NCI-H128 (cell line): ENCODE data around the gene ANKRD12.
"Not testable (repeated sequence)": the region's sequence is repeated elsewhere in the genome, so short reads cannot be mapped to it uniquely, and the experiment has no call there.

ENCODE experiments used
- DNase-seq: peaks from one replicate; lab custom pipeline; 2025; ENCODE audit not compliant: unreplicated experiment; lab: John Stamatoyannopoulos, UW

ANKRD12 gene

DNA sequence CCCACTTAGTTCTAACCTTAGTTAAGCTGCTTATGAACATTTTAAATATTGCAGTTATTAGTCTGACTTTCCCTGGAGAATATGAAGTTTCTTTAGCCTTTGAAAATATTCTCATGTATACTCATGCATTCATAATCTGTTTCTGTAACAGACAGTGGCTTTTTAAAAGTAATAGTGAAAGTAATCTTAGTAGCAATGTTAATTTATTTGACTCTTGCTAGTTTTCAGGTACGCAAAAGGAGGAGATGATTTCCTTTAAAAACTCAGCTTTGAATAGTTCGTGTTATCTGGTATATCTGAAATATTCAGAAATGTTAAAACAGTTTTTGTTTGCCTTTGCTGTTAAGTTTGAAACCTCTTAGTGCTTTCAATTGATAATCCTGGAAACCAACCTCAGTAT, 3.8 kb downstream of the ANKRD12 start:
- DNase-seq = no peak

DNA sequence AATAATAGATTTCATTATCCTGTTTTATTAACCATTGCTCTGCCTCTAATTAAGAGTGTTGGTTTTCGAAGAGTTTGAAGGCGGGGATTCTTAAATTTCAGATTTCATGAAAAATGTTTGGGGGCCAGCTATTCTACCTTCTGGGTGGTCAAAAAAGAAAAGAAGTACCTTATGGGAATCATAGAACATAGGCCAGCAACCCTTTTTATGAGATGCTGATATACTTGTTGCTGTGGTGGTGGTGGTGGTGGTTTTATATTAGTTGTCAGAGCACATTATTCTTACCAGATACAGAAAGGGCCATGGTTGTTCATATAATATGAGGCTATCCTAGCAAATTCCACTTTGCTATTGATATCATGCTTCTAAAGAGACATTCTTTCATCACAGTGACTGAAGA, 4.4 kb downstream of the ANKRD12 start:
- no peak for DNase-seq

DNA sequence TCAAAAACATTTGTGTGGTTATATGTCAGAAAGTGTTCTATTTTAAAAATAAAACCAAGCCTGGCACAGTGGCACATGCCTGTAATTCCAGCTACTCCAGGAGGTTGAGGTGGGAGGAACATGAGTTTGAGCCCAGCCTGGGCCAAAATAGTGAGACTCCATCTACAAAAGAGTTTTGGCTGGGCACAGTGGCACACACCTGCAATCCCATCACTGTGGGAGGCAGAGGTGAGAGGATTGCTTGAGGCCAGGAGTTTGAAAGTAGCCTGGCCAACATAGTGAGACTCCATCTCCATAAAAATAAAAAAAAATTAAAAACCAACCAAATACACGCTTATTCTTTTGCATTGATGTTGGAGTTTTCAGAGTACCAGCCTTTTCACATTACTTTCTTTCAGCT, 9.6 kb downstream of the ANKRD12 start:
- no peak for DNase-seq

DNA sequence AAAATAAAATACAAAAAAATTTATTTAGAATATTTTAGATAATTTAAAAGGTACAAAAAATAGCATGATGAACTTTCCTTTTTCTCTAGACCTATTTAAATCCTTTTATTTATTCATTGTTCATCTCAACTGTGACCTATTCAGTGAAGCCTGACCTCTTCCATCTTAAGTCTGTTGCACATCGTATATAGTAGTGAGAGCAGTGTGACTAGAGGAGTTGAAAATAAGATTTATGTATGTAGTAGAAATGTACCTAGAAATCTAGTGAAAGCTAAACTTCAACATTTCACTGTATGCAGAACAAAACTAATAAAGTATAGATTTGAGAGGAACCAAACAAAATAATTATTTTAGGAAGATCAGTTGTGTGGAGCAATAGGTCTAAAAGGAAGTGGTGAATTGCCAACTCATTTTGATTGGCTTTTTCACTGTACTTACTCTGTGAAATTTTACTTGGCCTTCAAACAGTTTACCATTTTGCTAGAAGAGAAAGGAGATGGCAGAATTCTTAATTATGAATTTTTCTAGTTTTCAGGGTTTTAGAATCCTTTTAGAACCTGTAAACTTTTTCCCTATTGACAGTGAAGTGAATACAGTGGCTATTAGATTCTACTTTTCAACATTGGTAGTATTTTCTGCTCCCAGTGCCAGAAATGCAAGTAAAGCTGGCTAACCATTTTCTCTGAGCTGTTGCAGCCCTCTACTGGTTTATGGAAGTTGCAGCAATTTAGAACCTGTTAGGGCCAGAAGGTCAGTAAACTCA, 11.0 kb downstream of the ANKRD12 start:
- no peak for DNase-seq

DNA sequence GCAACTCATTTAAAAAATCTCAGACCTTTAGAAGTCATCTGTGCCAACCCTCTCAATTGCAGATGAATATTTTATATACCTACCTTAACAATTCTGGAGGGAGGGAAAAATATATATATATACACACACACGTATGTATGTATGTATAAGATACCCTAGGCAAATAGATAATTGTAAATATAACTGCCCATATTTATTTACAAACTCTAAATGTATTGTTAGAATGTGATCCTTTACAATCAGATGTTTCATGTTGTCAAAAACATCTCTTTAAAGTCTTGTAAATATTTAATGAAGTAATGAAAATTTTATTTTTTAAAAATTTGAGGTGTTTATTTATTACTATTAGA, 11.6 kb downstream of the ANKRD12 start:
- no peak for DNase-seq

DNA sequence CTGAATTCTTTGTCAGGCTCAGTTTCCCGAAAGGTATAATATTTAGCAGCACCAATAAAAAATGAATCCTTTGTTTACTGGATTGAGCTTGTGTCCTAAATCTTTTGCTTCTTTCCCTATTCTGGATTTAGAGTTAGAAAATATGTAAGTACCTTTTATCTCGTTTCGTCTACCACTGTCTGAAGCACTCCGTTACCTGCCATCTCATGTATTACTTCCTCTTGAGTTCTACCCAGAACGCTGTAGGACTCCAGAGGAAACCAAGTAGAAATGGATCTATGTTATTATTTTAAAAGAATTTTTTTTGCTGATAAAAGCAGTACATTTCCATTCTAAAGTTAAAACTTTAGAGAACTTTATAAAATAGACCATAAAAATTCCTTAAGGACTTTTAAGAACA, 13.5 kb downstream of the ANKRD12 start:
- no peak for DNase-seq

DNA sequence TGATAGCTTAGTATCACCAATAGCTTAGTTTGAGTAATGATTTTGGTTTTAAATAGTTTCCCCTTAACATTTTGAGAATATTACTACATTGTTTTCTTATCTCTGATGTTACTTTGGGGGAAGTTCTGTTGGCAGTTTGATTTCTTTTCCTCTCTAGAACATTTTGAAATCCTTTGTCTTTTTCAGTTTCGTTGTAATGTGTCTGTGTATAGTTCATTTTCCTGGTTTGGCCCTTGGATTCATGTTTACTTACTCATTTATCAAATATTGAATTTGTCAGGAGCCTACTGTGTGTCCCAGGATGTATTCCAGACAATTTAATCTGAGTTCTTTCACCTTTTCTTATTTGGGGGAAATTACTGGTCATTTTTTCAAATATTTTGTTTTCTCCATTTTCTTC, 16.7 kb downstream of the ANKRD12 start:
- DNase-seq = no peak

DNA sequence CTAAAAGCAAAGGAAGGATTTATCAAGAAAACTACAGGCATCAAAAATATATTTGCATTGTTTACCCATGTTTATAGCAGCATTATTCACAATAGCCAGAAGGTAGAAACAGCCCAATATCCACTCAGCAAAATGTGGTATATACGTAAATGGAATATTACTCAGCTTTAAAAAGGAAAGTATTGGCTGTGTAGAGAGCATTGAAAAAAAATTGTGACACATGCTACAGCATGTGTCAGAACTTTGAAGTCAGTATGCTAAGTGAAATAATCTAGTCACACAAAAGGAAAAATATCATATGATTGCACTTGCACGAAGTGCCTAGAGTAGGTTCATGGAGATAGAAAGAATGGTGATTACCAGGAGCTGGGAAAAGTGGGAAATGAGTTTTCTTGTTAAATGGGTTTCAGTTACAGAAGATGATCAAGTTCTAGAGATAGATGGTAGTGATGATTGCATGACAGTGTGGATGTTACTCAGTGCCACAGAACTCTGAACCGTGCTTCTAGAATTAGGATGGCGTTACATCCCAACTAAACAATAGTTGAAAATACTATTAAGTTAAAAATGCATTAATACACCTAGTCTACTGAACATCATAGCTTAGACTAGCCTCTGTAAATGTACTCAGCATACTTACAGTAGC, 20.1 kb downstream of the ANKRD12 start:
- DNase-seq = no peak

DNA sequence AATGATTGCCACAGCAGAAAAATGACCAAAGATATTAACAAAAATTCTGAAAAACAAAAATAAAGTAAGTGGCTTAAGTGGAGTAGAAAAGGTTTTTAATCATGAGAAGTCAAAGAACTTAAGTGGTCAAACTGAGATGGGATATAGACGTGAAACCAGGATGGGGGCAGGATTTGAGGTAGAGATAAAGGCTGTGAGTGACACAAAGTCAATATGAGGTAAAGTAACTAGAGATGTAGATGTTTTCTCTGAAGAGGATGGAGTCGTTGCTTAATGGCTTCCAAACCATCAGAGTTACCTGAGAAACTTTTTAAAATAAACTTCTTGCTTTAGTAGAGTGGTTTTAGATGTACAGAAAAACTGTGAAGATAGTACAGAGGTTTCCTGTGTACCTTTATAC, 21.2 kb downstream of the ANKRD12 start:
- no peak for DNase-seq

DNA sequence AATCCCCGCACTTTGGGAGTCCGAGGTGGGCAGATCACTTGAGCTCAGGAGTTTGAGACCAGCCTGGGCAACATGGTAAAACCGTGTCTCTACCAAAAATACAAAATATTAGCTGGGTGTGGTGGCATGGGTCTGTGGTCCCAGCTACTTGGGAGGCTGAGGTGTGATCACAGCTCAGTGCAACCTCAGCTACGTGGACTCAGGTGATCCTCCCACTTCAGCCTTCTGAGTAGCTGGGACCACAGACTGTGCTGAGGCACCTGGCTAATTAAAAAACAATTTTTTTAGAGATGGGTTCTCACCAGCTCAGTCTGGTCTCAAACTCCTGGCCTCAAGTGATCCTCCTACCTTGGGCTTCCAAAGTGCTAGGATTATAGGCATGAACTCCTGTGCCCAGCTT, 23.4 kb downstream of the ANKRD12 start:
- no peak for DNase-seq

DNA sequence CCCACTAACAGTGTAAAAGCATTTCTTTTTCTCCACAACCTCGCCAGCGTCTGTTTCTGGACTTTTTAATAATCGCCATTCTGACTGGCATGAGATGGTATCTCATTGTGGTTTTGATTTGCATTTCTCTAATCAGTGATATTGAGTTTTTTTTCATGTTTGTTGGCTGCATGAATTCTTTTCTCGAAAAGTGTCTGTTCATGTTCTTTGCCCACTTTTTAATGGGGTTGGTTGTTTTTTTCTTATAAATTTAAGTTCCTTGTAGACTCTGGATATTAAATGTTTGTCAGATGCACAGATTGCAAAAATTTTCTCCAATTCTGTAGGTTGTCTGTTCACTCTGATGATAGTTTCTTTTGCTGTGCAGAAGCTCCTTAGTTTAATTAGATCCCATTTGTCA, 26.1 kb downstream of the ANKRD12 start:
- not testable (repeated sequence) for DNase-seq

DNA sequence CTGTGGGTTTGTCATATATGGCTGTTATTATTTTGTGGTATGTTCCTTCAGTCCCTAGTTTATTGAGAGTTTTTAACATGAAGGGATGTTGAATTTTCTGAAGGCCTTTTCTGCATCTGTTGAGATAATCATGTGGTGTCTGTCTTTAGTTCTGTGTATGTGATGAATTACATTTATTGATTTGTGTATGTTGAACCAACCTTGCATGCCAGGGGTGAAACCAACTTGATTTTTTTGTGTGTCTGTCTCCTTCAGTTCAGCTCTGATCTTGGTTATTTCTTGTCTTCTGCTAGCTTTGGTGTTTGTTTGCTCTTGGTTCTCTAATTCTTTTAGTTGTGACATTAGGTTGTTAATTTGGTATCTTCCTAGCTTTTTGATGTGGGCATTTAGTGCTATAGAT, 27.6 kb downstream of the ANKRD12 start:
- not testable (repeated sequence) for DNase-seq

DNA sequence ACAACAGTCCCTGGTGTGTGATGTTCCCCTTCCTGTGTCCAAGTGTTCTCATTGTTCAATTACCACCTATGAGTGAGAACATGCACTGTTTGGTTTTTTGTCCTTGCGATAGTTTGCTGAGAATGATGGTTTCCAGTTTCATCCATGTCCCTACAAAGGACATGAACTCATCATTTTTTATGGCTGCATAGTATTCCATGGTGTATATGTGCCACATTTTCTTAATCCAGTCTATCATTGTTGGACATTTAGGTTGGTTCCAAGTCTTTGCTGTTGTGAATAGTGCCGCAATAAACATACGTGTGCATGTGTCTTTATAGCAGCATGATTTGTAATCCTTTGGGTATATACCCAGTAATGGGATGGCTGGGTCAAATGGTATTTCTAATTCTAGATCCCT, 29.3 kb downstream of the ANKRD12 start:
- not testable (repeated sequence) for DNase-seq

DNA sequence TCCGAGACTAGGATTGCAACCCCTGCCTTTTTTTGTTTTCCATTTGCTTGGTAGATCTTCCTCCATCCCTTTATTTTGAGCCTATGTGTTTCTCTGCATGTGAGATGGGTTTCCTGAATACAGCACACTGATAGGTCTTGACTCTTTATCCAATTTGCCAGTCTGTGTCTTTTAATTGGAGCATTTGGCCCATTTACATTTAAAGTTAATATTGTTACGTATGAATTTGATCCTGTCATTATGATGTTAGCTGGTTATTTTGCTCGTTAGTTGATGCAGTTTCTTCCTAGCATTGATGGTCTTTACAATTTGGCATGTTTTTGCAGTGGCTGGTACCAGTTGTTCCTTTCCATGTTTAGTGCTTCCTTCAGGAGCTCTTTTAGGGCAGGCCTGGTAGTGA, 32.9 kb downstream of the ANKRD12 start:
- not testable (repeated sequence) for DNase-seq

DNA sequence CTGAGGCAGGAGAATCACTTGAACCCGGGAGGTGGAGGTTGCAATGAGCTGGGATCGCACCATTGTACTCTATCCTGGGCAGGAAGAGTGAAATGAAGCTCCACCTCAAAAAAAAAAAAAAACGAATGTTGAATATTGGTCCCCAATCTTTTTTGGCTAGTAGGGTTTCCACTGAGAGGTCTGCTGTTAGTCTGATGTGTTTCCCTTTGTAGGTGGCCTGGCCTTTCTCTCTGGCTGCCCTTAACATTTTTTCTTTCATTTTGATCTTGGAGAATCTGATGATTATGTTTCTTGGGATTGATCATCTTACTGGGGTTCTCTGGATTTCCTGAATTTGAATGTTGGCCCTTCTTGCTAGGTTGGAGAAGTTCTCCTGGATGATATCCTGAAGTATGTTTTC, 35.3 kb downstream of the ANKRD12 start:
- DNase-seq = not testable (repeated sequence)

DNA sequence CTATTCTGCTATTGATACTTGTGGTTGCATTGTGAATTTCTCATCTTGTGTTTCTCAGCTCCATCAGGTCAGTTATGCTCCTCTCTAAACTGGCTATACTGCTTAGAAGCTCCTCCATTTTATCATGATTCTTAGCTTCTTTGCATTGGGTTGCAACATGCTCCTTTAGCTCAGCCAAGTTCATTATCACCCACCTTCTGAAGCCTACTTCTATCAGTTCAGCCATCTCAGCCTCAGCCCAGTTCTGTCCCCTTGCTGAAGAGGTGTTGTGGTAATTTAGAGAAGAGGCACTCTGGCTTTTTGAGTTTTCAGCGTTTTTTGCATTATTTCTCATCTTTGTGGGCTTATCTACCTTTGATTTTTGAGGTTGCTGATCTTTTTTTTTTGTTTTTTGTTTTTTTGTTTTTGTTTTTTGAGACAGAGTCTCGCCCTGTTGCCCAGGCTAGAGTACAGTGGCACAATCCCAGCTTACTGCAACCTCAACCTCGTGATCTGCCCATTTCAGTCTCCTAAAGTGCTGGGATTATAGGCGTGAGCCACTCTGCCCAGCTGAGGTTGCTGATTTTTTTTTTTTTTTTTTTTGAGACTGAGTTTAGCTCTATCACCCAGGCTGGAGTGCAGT, 36.0 kb downstream of the ANKRD12 start:
- no peak for DNase-seq

DNA sequence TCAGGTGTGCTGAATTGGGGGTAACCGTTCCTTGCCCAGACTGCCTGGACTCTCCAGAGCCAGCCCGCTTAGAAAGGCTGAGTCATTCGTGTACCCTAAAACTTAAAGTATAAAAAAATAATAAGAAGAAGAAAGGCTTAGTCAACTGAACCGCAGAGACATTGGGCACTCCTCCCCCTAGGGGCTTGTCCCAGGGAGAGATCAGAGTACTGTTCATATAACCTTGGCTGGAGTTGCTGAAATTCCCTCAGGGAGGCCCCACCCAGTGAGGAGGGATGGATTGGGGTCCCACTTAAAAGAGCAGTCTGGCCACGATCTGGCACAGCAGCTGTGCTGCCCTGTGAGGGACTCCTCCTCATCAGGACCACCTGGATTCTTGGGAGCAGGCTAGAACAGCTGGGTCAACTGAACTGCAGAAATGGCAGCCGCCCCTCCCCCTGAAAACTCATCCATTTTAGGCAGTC, 37.2 kb downstream of the ANKRD12 start:
- no peak for DNase-seq

DNA sequence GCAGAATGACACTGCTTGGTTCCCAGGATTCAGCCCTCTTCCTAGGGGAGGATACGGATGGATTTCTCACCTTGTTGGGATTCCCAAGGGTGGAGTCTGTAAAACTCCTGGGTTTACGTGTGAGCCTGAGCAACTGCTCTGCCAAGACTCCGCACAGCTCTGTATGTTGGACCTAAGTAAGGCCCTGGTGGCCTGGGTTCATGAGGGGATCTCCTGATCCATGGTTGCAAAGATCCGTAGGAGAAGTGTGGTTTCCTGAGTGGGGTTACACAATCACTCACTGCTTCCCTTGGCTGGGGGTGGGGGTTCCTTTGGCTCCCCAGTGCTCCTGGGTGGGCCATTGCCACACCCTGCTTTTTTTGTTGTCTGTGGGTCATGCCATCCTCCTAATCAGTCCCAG, 37.7 kb downstream of the ANKRD12 start:
- DNase-seq = no peak

DNA sequence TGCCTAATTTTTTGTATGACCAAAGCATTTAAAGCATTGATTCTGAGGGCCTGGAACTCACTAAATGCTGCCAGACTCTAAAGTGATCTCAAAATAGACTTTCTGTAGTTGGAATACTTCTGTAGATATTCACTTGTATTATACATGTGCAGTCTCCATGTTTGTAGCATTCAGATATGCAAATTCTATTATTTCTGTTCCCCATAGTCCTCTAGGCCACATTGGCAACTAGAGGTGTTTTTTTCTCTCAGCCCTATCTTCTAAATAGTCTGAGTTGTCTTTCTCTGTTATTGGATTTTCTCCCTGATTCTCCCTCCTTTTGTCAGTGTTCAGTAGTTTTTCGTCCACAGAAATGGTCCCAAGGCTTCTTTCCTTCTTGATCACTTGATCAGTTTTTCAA, 38.5 kb downstream of the ANKRD12 start:
- DNase-seq = no peak

DNA sequence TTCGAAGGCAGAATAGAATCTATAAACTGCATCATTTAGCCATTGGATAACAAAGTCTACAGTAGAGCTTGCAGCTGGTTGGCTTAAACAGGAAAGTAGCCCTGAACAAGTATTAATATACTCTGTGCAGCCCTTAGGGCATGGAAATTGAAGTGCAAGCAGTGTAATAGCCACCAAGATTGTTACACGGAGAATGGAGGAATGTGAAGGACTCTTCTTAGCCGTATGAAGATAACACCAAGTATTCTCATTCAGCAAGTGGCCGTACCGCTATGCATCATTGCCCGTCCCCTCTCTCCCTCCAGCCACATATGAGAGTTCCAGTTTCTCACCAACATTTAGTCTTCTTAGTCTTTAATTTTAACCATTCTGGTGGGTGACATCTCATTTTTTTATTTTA, 40.5 kb downstream of the ANKRD12 start:
- no peak for DNase-seq

DNA sequence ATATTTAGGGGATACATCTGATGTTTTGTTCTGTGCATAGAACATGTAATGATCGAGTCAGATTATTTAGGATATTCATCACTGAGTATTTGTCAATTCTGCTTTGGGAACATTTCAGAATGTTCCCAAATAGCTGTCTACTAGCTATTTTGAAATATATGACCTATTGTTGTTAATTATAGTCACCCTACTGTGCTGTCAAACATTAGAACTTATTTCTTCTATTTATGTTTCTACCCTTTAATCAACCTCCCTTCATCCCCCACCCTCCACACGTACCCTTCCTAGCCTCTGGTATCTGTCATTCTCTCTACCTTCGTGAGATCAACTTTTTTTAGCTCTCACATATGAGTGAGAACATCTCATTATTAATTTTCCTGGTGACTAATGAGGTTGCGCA, 40.9 kb downstream of the ANKRD12 start:
- no peak for DNase-seq

DNA sequence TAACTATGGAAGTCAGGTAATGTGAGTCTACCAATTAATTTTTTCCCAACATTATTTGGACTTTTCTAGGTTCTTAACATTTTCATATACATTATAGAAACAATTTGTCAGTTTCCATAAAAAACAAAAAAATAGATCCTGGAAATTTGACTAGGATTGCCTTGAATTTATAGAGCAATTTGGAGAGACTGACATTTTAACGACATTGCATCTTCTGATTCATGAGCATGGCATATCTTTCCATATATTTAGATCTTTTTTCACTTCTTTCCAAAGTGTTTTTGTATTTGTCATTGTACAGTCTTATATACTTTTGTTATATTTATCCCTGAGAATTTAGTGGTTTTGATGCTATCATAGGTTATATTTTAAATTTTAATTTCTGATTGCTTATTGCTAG, 42.0 kb downstream of the ANKRD12 start:
- DNase-seq = no peak
